Ascending aorta (tissue), 2 donors: Measurements from ENCODE around the gene SYT3. TPM values are rescaled to one million over a fixed set of nuclear protein-coding genes. Genes with fewer than 3 reads are reported as not detected.

Source experiments
- DNase-seq, 2 donors: peaks; one replicate each; pipeline ENCODE4 v3.0.0-alpha.2; 2019; ENCODE audit warnings: low spot score in 2 of 2
- H3K27ac ChIP-seq, 2 donors: fragments of 200-600 bp; sonication (generic); one replicate each; pipeline ENCODE4 v1.5.1; 2016 to 2017; ENCODE audit warnings: mild to moderate bottlenecking in 1 of 2
- H3K27me3 ChIP-seq: fragments of 200-600 bp; sonication (generic); one replicate; pipeline ENCODE4 v1.5.1; 2017
- H3K36me3 ChIP-seq, 2 donors: fragments of 200-600 bp; sonication (generic); one replicate each; pipeline ENCODE4 v1.5.1; 2016
- H3K4me1 ChIP-seq, 2 donors: fragments of 200-600 bp; sonication (generic); one replicate each; pipeline ENCODE4 v1.5.1; 2016 to 2017; ENCODE audit warnings: mild to moderate bottlenecking in 1 of 2
- H3K4me3 ChIP-seq, 2 donors: fragments of 200-600 bp; sonication (generic); one replicate each; pipeline ENCODE4 v1.5.1; 2016 to 2017; ENCODE audit warnings: mild to moderate bottlenecking in 1 of 2
- H3K9me3 ChIP-seq, 2 donors: fragments of 200-600 bp; sonication (generic); one replicate each; pipeline ENCODE4 v1.5.1; 2016
- CTCF ChIP-seq, 3 experiments: fragments of 200-600 bp in 2 of 3; fragments of 450-650 bp in 1 of 3; sonication (generic) in 2 of 3; IDR thresholded peaks; one replicate each; pipeline ENCODE4 v1.5.1; 2016 to 2019; ENCODE audit warnings: antibody characterized with exemption in 3 of 3, mild to moderate bottlenecking in 1 of 3, moderate library complexity in 1 of 3
- intact Hi-C: fragments of 100-400 bp; cut with DNase I; formaldehyde crosslinking; loops from one replicate; pipeline ENCODE4 v1.15.1; 2023
- total RNA-seq: library from RNA; depleted of rRNA; stranded (reverse); fragments of >200 nt; gene quantifications from one replicate; pipeline ENCODE4 v1.1.0, GENCODE V29; 2016

Gene SYT3
- total RNA-seq, 1 donor from 2014 or later: 2.2 TPM

GRCh38 chr19:50660088-50660366 is 20.3 kb upstream of the SYT3 start:
- Histone ChIP-seq H3K4me3 (no peak overlapping the region), H3K27ac (no peak overlapping the region), H3K4me1 (no peaks in the 10 kb centered on the region), H3K27me3 (peaks cover 9% of the 10 kb centered on the region), H3K36me3 (no peaks in the 10 kb centered on the region), H3K9me3 (peaks cover 0 to 3% of the 10 kb centered on the region in 2 donors)
- TF ChIP-seq CTCF (IDR thresholded peaks at IDR 0.05): no peak
- intact Hi-C loops: no loop called here
- DNase-seq: no peak

- intact Hi-C loops: no loop called here
- peaks cover 9% of the 10 kb centered on the region for H3K27me3 ChIP-seq
Measured at GRCh38 chr19:50659318-50660087, 19.8 kb upstream of the SYT3 start.

GRCh38 chr19:50658441-50659317 is 19.0 kb upstream of the SYT3 start:
- Histone ChIP-seq H3K36me3 (no peaks in the 10 kb centered on the region), H3K27me3 (peaks cover 9% of the 10 kb centered on the region), H3K4me1 (no peaks in the 10 kb centered on the region), H3K4me3 (peak overlapping the region; percentile 31 to 39), H3K27ac (no peak overlapping the region), H3K9me3 (peaks cover 0 to 7% of the 10 kb centered on the region in 2 donors)
- no peak for TF ChIP-seq CTCF (IDR thresholded peaks at IDR 0.05)
- intact Hi-C loops: no loop called here
- DNase-seq: no peak

More at GRCh38 chr19:50659318-50660087, 19.8 kb upstream of the SYT3 start:
- no peak for TF ChIP-seq CTCF (IDR thresholded peaks at IDR 0.05)
- Histone ChIP-seq H3K4me1 (no peaks in the 10 kb centered on the region), H3K4me3 (no peak overlapping the region), H3K27ac (no peak overlapping the region), H3K36me3 (no peaks in the 10 kb centered on the region), H3K9me3 (peaks cover 0 to 7% of the 10 kb centered on the region in 2 donors)
- DNase-seq: no peak

- DNase-seq: peak; percentile 73 to 89
- Histone ChIP-seq H3K27me3 (peaks cover 9% of the 10 kb centered on the region), H3K9me3 (peaks cover 0 to 7% of the 10 kb centered on the region in 2 donors), H3K27ac (no peak overlapping the region), H3K4me1 (no peaks in the 10 kb centered on the region), H3K36me3 (no peaks in the 10 kb centered on the region), H3K4me3 (peak overlapping the region in 1 of 2 donors; percentile 39)
- intact Hi-C loops: no loop called here
- no peak for TF ChIP-seq CTCF (IDR thresholded peaks at IDR 0.05)
Measured at GRCh38 chr19:50657712-50658440, 18.2 kb upstream of the SYT3 start.

GRCh38 chr19:50657222-50657669 is 17.6 kb upstream of the SYT3 start:
- H3K9me3 ChIP-seq: peaks cover 0 to 7% of the 10 kb centered on the region in 2 donors
- no peaks in the 10 kb centered on the region for H3K4me1 ChIP-seq
- no peak overlapping the region for H3K4me3 ChIP-seq
- H3K27ac ChIP-seq: no peak overlapping the region
- intact Hi-C loops: no loop called here
- peaks cover 9% of the 10 kb centered on the region for H3K27me3 ChIP-seq
- no peak for DNase-seq
- H3K36me3 ChIP-seq: no peaks in the 10 kb centered on the region
- TF ChIP-seq CTCF (IDR thresholded peaks at IDR 0.05): no peak
